IMR-90 (cell line): ENCODE measurements around the gene HEPACAM. TPM values are rescaled to one million over a fixed set of nuclear protein-coding genes. Genes with fewer than 3 reads are reported as not detected.

Experiments used
- CEBPB ChIP-seq: IDR thresholded peaks from 2 replicates; pipeline ENCODE4 v1.6.1; 2012; ENCODE audit warnings: low read depth, low read length, improper control_type of control experiment
- CHD1 ChIP-seq: IDR thresholded peaks from 2 replicates; pipeline ENCODE4 v1.6.1; 2012; ENCODE audit warnings: low read depth, low read length, improper control_type of control experiment
- RCOR1 ChIP-seq: IDR thresholded peaks from 2 replicates; pipeline ENCODE4 v1.6.1; 2012; ENCODE audit warnings: mild to moderate bottlenecking, low read length, improper control_type of control experiment; ENCODE audit not compliant: insufficient replicate concordance
- RFX5 ChIP-seq: IDR thresholded peaks from 2 replicates; pipeline ENCODE4 v1.8.0; 2012; ENCODE audit warnings: low read depth, mild to moderate bottlenecking, low read length, moderate library complexity
- USF2 ChIP-seq: fragments of 150-350 bp; IDR thresholded peaks from 2 replicates; pipeline ENCODE4 v1.6.1; 2017; ENCODE audit warnings: mild to moderate bottlenecking, antibody characterized with exemption, low read length, low read depth
- polyA plus RNA-seq, 3 experiments: library from polyadenylated mRNA; depleted of rRNA; stranded (reverse); fragments of >200 nt; gene quantifications; 2 replicates each; pipeline ENCODE4 v1.2.3, GENCODE V29; 2012; ENCODE audit warnings: low replicate concordance in 1 of 3
- total RNA-seq: library from RNA; depleted of rRNA; stranded (reverse); fragments of >200 nt; gene quantifications from 2 replicates; pipeline ENCODE4 v1.2.3, GENCODE V29; 2012

HEPACAM gene
- total and polyA plus RNA-seq, 2 of the 4 experiments (the other 2 are of a cell fraction), result 0.09 to 0.18 TPM

GRCh38 chr11:124877910-124878758 lies 57.7 kb downstream of the HEPACAM start (continued):
- TF ChIP-seq RCOR1 (no peak), CEBPB (no peak), CHD1 (no peak), RFX5 (no peak), USF2 (no peak)
